WI38 (cell line): ENCODE results near the gene MSH3.

Experiments
- H3K4me3 ChIP-seq: 2 replicates; pipeline ENCODE4 v1.5.1; 2011; ENCODE audit warnings: low read depth, mild to moderate bottlenecking, control low read depth, low read length
- CTCF ChIP-seq: IDR thresholded peaks from 2 replicates; pipeline ENCODE4 v1.5.1; 2012; ENCODE audit warnings: low read depth, mild to moderate bottlenecking, control low read depth, low read length

The MSH3 gene

GRCh38 chr5:80904533-80905187, 250.2 kb downstream of the MSH3 start:
- TF ChIP-seq CTCF, result no peak
- no peak overlapping the region for H3K4me3 ChIP-seq

- no peak overlapping the region for H3K4me3 ChIP-seq
- no peak for TF ChIP-seq CTCF
Measured at GRCh38 chr5:80905405-80905804, 251.0 kb downstream of the MSH3 start.

- no peak for TF ChIP-seq CTCF
- H3K4me3 ChIP-seq, result no peak overlapping the region
Measured at GRCh38 chr5:80912479-80912878, 258.0 kb downstream of the MSH3 start.

GRCh38 chr5:80915716-80916115, 261.3 kb downstream of the MSH3 start:
- no peak for TF ChIP-seq CTCF
- H3K4me3 ChIP-seq, result no peak overlapping the region

- no peak overlapping the region for H3K4me3 ChIP-seq
- TF ChIP-seq CTCF, result no peak
Measured at GRCh38 chr5:80916676-80917075, 262.2 kb downstream of the MSH3 start.

- no peak for TF ChIP-seq CTCF
- no peak overlapping the region for H3K4me3 ChIP-seq
Measured at GRCh38 chr5:80917631-80918030, 263.2 kb downstream of the MSH3 start.

- H3K4me3 ChIP-seq, result no peak overlapping the region
- TF ChIP-seq CTCF, result no peak
Measured at GRCh38 chr5:80919678-80920196, 265.3 kb downstream of the MSH3 start.
